Activated B cell treated with CpG ODN at 0.5 μM for 24 hours (primary cell): ENCODE results near the gene CFAP65. TPM values are rescaled to one million over a fixed set of nuclear protein-coding genes. Genes with fewer than 3 reads are reported as not detected.

Source experiments
- ATAC-seq: fragments of 200-7000 bp; cut with Tn5 transposase; one replicate; pipeline ENCODE4 v1.10.0; 2021; ENCODE audit warnings: low read depth, mild to moderate bottlenecking, moderate library complexity
- CTCF ChIA-PET: fragments of 350-600 bp; sonication (Branson Sonifier 250); formaldehyde crosslinking; loops from one replicate; lab custom pipeline; 2021; ENCODE audit warnings: antibody characterized with exemption; lab: Charles Lee
- POLR2A ChIA-PET: fragments of 350-600 bp; sonication (Branson Sonifier 250); formaldehyde crosslinking; loops from one replicate; lab custom pipeline; 2021; ENCODE audit warnings: antibody characterized with exemption; lab: Charles Lee
- DNase-seq: peaks from one replicate; pipeline ENCODE4 v3.0.0; 2022
- H3K27ac Mint-ChIP-seq: one replicate; pipeline ENCODE4 v1.8.0; 2020; ENCODE audit warnings: mixed read lengths
- H3K27me3 Mint-ChIP-seq: one replicate; pipeline ENCODE4 v1.8.0; 2021; ENCODE audit warnings: mixed read lengths
- H3K36me3 Mint-ChIP-seq: one replicate; pipeline ENCODE4 v1.8.0; 2021; ENCODE audit warnings: low read depth, mixed read lengths
- H3K4me1 Mint-ChIP-seq: one replicate; pipeline ENCODE4 v1.8.0; 2021; ENCODE audit warnings: mixed read lengths
- H3K4me3 Mint-ChIP-seq: one replicate; pipeline ENCODE4 v1.8.0; 2020; ENCODE audit warnings: mild to moderate bottlenecking, mixed read lengths
- H3K9me3 Mint-ChIP-seq: one replicate; pipeline ENCODE4 v1.8.0; 2020; ENCODE audit warnings: mixed read lengths
- CTCF ChIP-seq: fragments of 200-600 bp; IDR thresholded peaks from one replicate; pipeline ENCODE4 v1.8.0; 2022; ENCODE audit warnings: antibody characterized with exemption, mild to moderate bottlenecking
- intact Hi-C: fragments of 100-400 bp; cut with micrococcal nuclease; formaldehyde crosslinking; loops from one replicate; pipeline ENCODE4 v1.15.1; 2024
- total RNA-seq: library from RNA; stranded (reverse); gene quantifications from 2 replicates; pipeline ENCODE4 v1.2.3, GENCODE V29; 2022

Gene CFAP65
- total RNA-seq, 1 donor from 2014 or later: not detected

GRCh38 chr2:219073413-219074129 lies 32.3 kb upstream of the CFAP65 start:
- Mint-ChIP-seq H3K27ac (no peak overlapping the region), H3K27me3 (no peaks in the 10 kb centered on the region), H3K4me3 (no peak overlapping the region), H3K4me1 (no peaks in the 10 kb centered on the region), H3K36me3 (peaks cover 44% of the 10 kb centered on the region), H3K9me3 (no peaks in the 10 kb centered on the region)
- DNase-seq (no peak), ATAC-seq (no peak)
- ChIA-PET CTCF (interaction anchor here (0.7 to 1.7 kb wide), 7 partner anchors 15 to 83 kb away, joined by 3 to 5 read pairs (median 3); no protein-coding TSS in a partner anchor), POLR2A (no interaction called here)
- no peak for TF ChIP-seq CTCF
- intact Hi-C loops: no loop called here

GRCh38 chr2:219072741-219073250 lies 31.5 kb upstream of the CFAP65 start:
- intact Hi-C loops: no loop called here
- H3K36me3 Mint-ChIP-seq: peaks cover 41% of the 10 kb centered on the region
- H3K4me1 Mint-ChIP-seq: no peaks in the 10 kb centered on the region
- DNase-seq (no peak), ATAC-seq (no peak)
- POLR2A ChIA-PET: no interaction called here
- CTCF ChIA-PET: interaction anchor here (0.7 to 1.7 kb wide), 6 partner anchors 16 to 84 kb away, joined by 3 to 5 read pairs (median 4); no protein-coding TSS in a partner anchor
- no peaks in the 10 kb centered on the region for H3K27me3 Mint-ChIP-seq
- TF ChIP-seq CTCF: no peak
- no peak overlapping the region for H3K27ac Mint-ChIP-seq
- H3K9me3 Mint-ChIP-seq: no peaks in the 10 kb centered on the region
- H3K4me3 Mint-ChIP-seq: no peak overlapping the region

GRCh38 chr2:219071131-219071816 lies 30.0 kb upstream of the CFAP65 start:
- H3K4me3 Mint-ChIP-seq: no peak overlapping the region
- no peaks in the 10 kb centered on the region for H3K9me3 Mint-ChIP-seq
- no peak for ATAC-seq
- ChIA-PET POLR2A (interaction anchor here (0.7 kb wide), 1 partner anchor 24 kb away, joined by 3 read pairs; no protein-coding TSS in a partner anchor), CTCF (interaction anchor here (1.0 kb wide), 1 partner anchor 13 kb away, joined by 5 read pairs; no protein-coding TSS in a partner anchor)
- no peak for TF ChIP-seq CTCF
- peaks cover 27% of the 10 kb centered on the region for H3K36me3 Mint-ChIP-seq
- DNase-seq: no peak
- H3K27me3 Mint-ChIP-seq: no peaks in the 10 kb centered on the region
- intact Hi-C loops: no loop called here
- no peak overlapping the region for H3K27ac Mint-ChIP-seq
- no peaks in the 10 kb centered on the region for H3K4me1 Mint-ChIP-seq

GRCh38 chr2:219065484-219065883 lies 24.2 kb upstream of the CFAP65 start:
- ATAC-seq (no peak), DNase-seq (no peak)
- H3K9me3 Mint-ChIP-seq: no peaks in the 10 kb centered on the region
- no peak for TF ChIP-seq CTCF
- ChIA-PET POLR2A (no interaction called here), CTCF (no interaction called here)
- H3K36me3 Mint-ChIP-seq: no peaks in the 10 kb centered on the region
- no peak overlapping the region for H3K4me3 Mint-ChIP-seq
- intact Hi-C loops: no loop called here
- peaks cover 24% of the 10 kb centered on the region for H3K27me3 Mint-ChIP-seq
- H3K4me1 Mint-ChIP-seq: peaks cover 6% of the 10 kb centered on the region
- H3K27ac Mint-ChIP-seq: no peak overlapping the region

GRCh38 chr2:219062081-219062480 lies 20.8 kb upstream of the CFAP65 start:
- Mint-ChIP-seq H3K9me3 (no peaks in the 10 kb centered on the region), H3K36me3 (no peaks in the 10 kb centered on the region), H3K4me3 (no peak overlapping the region), H3K4me1 (peaks cover 32% of the 10 kb centered on the region), H3K27me3 (peaks cover 44% of the 10 kb centered on the region), H3K27ac (no peak overlapping the region)
- no peak for ATAC-seq
- CTCF ChIA-PET: interaction anchor here (6.3 kb wide), 1 partner anchor 94 kb away, joined by 53 read pairs; no protein-coding TSS in a partner anchor
- intact Hi-C loops: no loop called here
- DNase-seq: no peak
- POLR2A ChIA-PET: no interaction called here
- no peak for TF ChIP-seq CTCF
